GM23248 (cell line): ENCODE results near the gene UBL4A. TPM values are rescaled to one million over a fixed set of nuclear protein-coding genes. Genes with fewer than 3 reads are reported as not detected.

Experiments used
- DNase-seq: peaks from one replicate; pipeline ENCODE4 v3.0.0-alpha.2; 2015
- H2AFZ ChIP-seq: fragments of 200-600 bp; sonication (generic); 2 replicates; pipeline ENCODE4 v1.6.1; 2016; ENCODE audit warnings: antibody characterized with exemption
- H3F3A ChIP-seq: fragments of 200-600 bp; sonication (generic); 2 replicates; pipeline ENCODE4 v1.6.1; 2016; ENCODE audit warnings: mild to moderate bottlenecking, antibody characterized with exemption, mixed run types; ENCODE audit not compliant: insufficient read depth
- H3K27ac ChIP-seq: fragments of 200-600 bp; sonication (generic); 2 replicates; pipeline ENCODE4 v1.5.1; 2016; ENCODE audit warnings: mild to moderate bottlenecking
- H3K27me3 ChIP-seq: fragments of 200-600 bp; sonication (generic); replicated peaks from 2 replicates; pipeline ENCODE4 v1.6.1; 2016; ENCODE audit warnings: mild to moderate bottlenecking; ENCODE audit not compliant: insufficient read depth
- H3K36me3 ChIP-seq: fragments of 200-600 bp; sonication (generic); 2 replicates; pipeline ENCODE4 v1.6.1; 2016; ENCODE audit warnings: low read depth, mild to moderate bottlenecking
- H3K4me1 ChIP-seq: fragments of 200-600 bp; sonication (generic); 2 replicates; pipeline ENCODE4 v1.6.1; 2016; ENCODE audit warnings: mild to moderate bottlenecking; ENCODE audit not compliant: insufficient read depth
- H3K4me2 ChIP-seq: fragments of 200-600 bp; sonication (generic); one replicate; pipeline ENCODE4 v1.6.1; 2016; ENCODE audit warnings: mild to moderate bottlenecking; ENCODE audit not compliant: unreplicated experiment
- H3K4me3 ChIP-seq: fragments of 200-600 bp; sonication (generic); 2 replicates; pipeline ENCODE4 v1.5.1; 2016; ENCODE audit warnings: mild to moderate bottlenecking
- H3K79me2 ChIP-seq: fragments of 200-600 bp; sonication (generic); 2 replicates; pipeline ENCODE4 v1.6.1; 2016; ENCODE audit warnings: mild to moderate bottlenecking; ENCODE audit not compliant: insufficient read depth
- H3K9ac ChIP-seq: fragments of 200-600 bp; sonication (generic); 2 replicates; pipeline ENCODE4 v1.6.1; 2016; ENCODE audit warnings: mild to moderate bottlenecking
- H3K9me2 ChIP-seq: fragments of 200-600 bp; sonication (generic); 2 replicates; pipeline ENCODE4 v1.6.1; 2016; ENCODE audit warnings: mixed run types, mild to moderate bottlenecking, moderate library complexity; ENCODE audit not compliant: insufficient read depth
- H3K9me3 ChIP-seq: fragments of 200-600 bp; sonication (generic); one replicate; pipeline ENCODE4 v1.6.1; 2017; ENCODE audit warnings: low read depth
- H4K20me1 ChIP-seq: fragments of 200-600 bp; sonication (generic); 2 replicates; pipeline ENCODE4 v1.6.0; 2016; ENCODE audit not compliant: insufficient read depth
- EZH2 ChIP-seq: fragments of 200-600 bp; sonication (generic); IDR thresholded peaks from 2 replicates; pipeline ENCODE4 v1.6.1; 2018; ENCODE audit warnings: antibody characterized with exemption, mild to moderate bottlenecking; ENCODE audit not compliant: insufficient read depth, poor library complexity, severe bottlenecking
- EZH2phosphoT487 ChIP-seq: fragments of 200-600 bp; sonication (generic); IDR thresholded peaks from 2 replicates; pipeline ENCODE4 v1.6.1; 2018; ENCODE audit warnings: antibody characterized with exemption, moderate library complexity, mild to moderate bottlenecking, low read depth; ENCODE audit not compliant: insufficient read depth
- WGBS, 2 experiments: methylation state at CpG; one replicate each; pipeline ENCODE4 v1.1.6; 2015 to 2017; ENCODE audit warnings: low lambda C conversion rate in 2 of 2, low coverage in 1 of 2; ENCODE audit errors: missing lambda C conversion rate in 2 of 2; 5-methylcytosine and 5-hydroxymethylcytosine counted together
- in situ Hi-C: fragments of 300-500 bp; cut with MboI; formaldehyde crosslinking; loops from 2 replicates; pipeline ENCODE4 v1.15.0; 2020
- polyA plus RNA-seq: library from polyadenylated mRNA; unstranded; fragments of >200 nt; fragmentation: Nextera tagmentation; extraction: Ambion mirVana; gene quantifications from 2 replicates; pipeline ENCODE4 v1.2.1, GENCODE V29; 2016
- total RNA-seq: library from RNA; depleted of rRNA; stranded (reverse); fragments of >200 nt; shearing (Covaris generic); gene quantifications from 2 replicates; pipeline ENCODE4 v1.2.3, GENCODE V29; 2014

Gene UBL4A
- total and polyA plus RNA-seq, 2 experiments from 2014 or later = 42.4 to 53.0 TPM

DNA sequence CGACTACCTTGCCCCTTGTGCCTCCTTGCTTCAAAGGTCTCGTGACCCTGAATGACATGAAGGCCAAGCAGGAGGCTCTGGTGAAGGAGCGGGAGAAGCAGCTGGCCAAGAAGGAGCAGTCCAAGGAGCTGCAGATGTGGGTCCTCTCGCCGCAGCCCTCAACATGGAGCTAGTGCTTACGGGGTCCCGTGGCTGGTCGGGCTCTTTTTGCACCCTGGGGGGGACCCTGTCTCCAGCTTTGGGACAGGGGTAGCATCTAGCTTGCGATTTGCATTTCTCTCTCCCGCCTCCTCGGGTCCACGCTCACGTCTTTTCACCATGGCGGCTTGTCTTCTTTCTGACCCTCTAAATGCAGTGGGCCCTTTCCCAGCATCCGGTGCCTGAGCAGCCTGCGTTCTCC, 40.6 kb downstream of the UBL4A start:
- in situ Hi-C loops = no loop called here
- DNase-seq = no peak
- Histone ChIP-seq H3K9ac (no peak overlapping the region), H3F3A (no peaks in the 10 kb centered on the region; the same call in 1 of the 2 replicates), H3K79me2 (peaks cover 51% of the 10 kb centered on the region), H2AFZ (no peak overlapping the region), H3K36me3 (no peaks in the 10 kb centered on the region), H3K27me3 (no peaks in the 10 kb centered on the region), H3K4me1 (peaks cover 5% of the 10 kb centered on the region; the same call in 1 of the 2 replicates), H3K27ac (no peak overlapping the region), H3K9me2 (no peaks in the 10 kb centered on the region), H3K4me2 (no peak overlapping the region), H4K20me1 (no peaks in the 10 kb centered on the region), H3K9me3 (no peaks in the 10 kb centered on the region), H3K4me3 (peak overlapping the region; percentile 72; the same call in 1 of the 2 replicates)
- TF ChIP-seq EZH2 (no peak), EZH2phosphoT487 (no peak)
- 98 to 100% methylated on average over 6 to 14 of the region's 16 CpGs for WGBS, 2 experiments

DNA sequence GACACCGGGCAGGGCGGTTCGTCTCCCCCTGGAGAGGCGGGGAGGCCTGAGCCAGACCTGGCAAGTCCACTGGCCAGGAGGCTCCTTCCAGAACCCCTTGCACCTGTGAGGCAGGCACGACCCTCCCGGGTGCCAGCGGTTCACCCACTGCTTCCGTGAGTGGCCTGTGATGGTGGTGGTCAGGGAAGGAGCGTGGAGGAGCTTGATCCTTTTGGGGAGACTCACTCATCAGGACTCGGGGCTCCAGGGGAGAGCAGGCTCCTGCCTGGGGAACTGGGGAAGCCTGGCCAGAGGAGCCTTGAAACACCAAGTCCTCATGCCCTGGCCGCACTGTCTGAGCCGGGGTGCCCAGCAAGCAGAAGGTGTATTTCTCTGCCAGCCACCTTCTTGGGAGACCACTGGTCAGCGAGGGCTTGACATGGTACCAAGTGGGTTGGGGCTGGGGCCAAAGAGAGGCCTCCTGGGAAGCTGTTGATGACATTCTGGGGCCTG, 41.6 kb downstream of the UBL4A start:
- H3K27ac ChIP-seq = peak overlapping the region; percentile 90
- no peaks in the 10 kb centered on the region; the same call in 1 of the 2 replicates for H3F3A ChIP-seq
- peak; percentile 15 for DNase-seq
- H2AFZ ChIP-seq = no peak overlapping the region
- H3K9ac ChIP-seq = peak overlapping the region; percentile 87
- H3K4me3 ChIP-seq = peak overlapping the region; percentile 72
- H3K9me2 ChIP-seq = no peaks in the 10 kb centered on the region
- TF ChIP-seq EZH2 (no peak), EZH2phosphoT487 (no peak)
- H4K20me1 ChIP-seq = no peaks in the 10 kb centered on the region
- H3K4me1 ChIP-seq = peaks cover 5% of the 10 kb centered on the region; the same call in 1 of the 2 replicates
- H3K36me3 ChIP-seq = no peaks in the 10 kb centered on the region
- peaks cover 61% of the 10 kb centered on the region for H3K79me2 ChIP-seq
- peak overlapping the region; percentile 76 for H3K4me2 ChIP-seq
- H3K9me3 ChIP-seq = no peaks in the 10 kb centered on the region
- WGBS, 2 experiments = 23 to 31% methylated on average over 5 to 10 of the region's 13 CpGs
- in situ Hi-C loops = no loop called here
- H3K27me3 ChIP-seq = no peaks in the 10 kb centered on the region

DNA sequence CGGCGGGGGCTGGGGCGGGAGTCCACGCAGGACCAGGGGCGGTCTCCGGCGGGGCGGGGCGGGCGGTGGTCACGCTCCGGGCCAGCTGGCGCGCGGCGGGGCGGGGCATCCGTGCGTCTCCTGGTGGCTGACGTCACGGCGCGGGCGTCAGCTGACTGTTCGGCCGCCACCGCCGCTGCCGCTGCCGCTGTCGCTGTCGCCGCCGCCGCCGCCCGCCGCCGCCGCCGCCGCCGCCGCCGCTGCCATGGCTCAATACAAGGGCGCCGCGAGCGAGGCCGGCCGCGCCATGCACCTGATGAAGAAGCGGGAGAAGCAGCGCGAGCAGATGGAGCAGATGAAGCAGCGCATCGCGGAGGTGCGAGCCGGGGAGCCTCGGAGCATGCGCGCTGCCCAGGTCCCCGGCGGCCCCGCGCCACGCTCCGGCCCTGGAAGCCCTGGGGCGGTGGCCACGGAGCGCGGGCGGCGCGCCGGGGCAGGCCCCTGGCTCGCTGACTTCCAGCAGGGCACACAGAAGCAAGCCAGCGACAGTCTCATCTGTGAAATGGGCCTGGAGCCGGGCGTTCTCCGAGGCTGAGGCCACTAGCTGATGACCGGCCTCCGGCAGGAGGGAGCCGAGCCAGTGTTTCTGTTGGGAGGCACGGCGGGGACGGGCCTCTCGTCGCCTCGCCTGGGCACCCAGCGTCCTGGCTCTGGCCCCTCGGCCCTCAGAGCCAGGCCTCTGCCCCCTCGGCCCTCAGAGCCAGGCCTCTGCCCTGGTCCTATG, 42.2 kb downstream of the UBL4A start, which contains the start of gene FAM50A:
TSS of gene FAM50A (plus strand) at position 150 of the 763 bp plus-strand sequence. CDS start at position 245, 95 bp downstream.
- TF ChIP-seq EZH2 (no peak), EZH2phosphoT487 (no peak)
- DNase-seq = peak; percentile 87
- 0% methylated on average over 4 to 16 of the region's 94 CpGs for WGBS, 2 experiments
- H3K4me1 ChIP-seq = peaks cover 5% of the 10 kb centered on the region; the same call in 1 of the 2 replicates
- H3K79me2 ChIP-seq = peaks cover 67% of the 10 kb centered on the region
- H2AFZ ChIP-seq = no peak within 1 kb of the TSS
- no peaks in the 10 kb centered on the region; the same call in 1 of the 2 replicates for H3F3A ChIP-seq
- in situ Hi-C loops = no loop called here
- no peaks in the 10 kb centered on the region for H3K9me2 ChIP-seq
- no peaks in the 10 kb centered on the region for H3K36me3 ChIP-seq
- H3K27ac ChIP-seq = peak within 1 kb of the TSS; percentile 90
- H3K27me3 ChIP-seq = no peaks in the 10 kb centered on the region
- H4K20me1 ChIP-seq = no peaks in the 10 kb centered on the region
- H3K9ac ChIP-seq = peak within 1 kb of the TSS; percentile 87
- peak within 1 kb of the TSS; percentile 72 for H3K4me3 ChIP-seq
- H3K4me2 ChIP-seq = peak within 1 kb of the TSS; percentile 76
- H3K9me3 ChIP-seq = no peaks in the 10 kb centered on the region

DNA sequence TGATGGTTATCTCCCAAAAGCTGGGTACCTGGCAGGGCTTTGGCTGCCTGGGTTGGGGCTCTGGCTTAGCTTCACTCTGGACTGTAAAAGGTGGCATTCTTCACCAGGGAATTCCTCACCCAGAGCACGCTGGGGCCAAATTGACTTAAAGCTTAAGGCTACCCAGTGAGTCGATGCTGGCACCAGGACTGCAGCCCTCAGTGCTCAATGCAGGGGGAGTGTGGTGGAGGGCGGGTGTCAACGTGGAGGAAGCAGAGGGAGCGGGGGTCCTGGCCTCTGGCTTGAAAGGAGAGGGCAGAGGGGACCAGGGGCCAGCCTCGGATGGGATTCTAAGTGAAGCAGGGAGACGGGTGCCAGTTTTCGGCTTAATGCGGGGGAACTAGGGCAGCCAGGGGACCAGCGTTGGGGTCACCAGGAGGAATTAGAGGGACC, 42.9 kb downstream of the UBL4A start:
- in situ Hi-C loops = no loop called here
- TF ChIP-seq EZH2phosphoT487 (no peak), EZH2 (no peak)
- H4K20me1 ChIP-seq = no peaks in the 10 kb centered on the region
- H3K4me1 ChIP-seq = peaks cover 5% of the 10 kb centered on the region; the same call in 1 of the 2 replicates
- no peaks in the 10 kb centered on the region for H3K9me3 ChIP-seq
- no peaks in the 10 kb centered on the region for H3K27me3 ChIP-seq
- H3K9me2 ChIP-seq = no peaks in the 10 kb centered on the region
- peak; percentile 42 for DNase-seq
- peak overlapping the region; percentile 28 for H3K4me2 ChIP-seq
- no peaks in the 10 kb centered on the region for H3K36me3 ChIP-seq
- peak overlapping the region; percentile 59 for H3K4me3 ChIP-seq
- peaks cover 74% of the 10 kb centered on the region for H3K79me2 ChIP-seq
- H3K9ac ChIP-seq = peak overlapping the region; percentile 87
- 7 to 9% methylated on average over 6 to 10 of the region's 10 CpGs for WGBS, 2 experiments
- no peaks in the 10 kb centered on the region; the same call in 1 of the 2 replicates for H3F3A ChIP-seq
- no peak overlapping the region for H2AFZ ChIP-seq
- peak overlapping the region; percentile 90 for H3K27ac ChIP-seq
